ENCODE data around the gene LYRM2. TPM values are rescaled to one million over a fixed set of nuclear protein-coding genes. Genes with fewer than 3 reads are reported as not detected.

The LYRM2 gene
- total RNA-seq, 6 experiments from 2014 or later: 39.9 to 48.4 (median 44.9) TPM

DNA sequence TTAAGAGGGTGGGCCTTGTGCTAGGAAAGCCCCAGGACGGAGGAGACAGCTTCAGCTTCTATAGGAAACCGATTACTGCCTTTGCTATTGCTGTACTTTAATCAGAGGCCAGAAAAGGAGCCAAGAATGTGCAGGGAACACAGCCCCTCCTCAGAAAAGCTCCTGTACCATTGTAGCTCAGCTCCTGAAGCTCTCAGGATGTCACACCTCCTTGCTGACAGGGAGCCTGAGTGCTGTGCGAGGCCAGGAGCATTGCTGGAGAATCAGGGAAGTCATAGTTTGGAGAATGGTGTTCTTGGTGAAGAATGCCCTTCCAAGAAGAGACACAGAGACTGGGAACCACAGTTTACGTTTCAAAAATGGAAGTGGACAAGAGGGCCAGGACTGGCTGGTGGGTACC is 46.8 kb downstream of the LYRM2 start:
- TF ChIP-seq, protein P1, sequence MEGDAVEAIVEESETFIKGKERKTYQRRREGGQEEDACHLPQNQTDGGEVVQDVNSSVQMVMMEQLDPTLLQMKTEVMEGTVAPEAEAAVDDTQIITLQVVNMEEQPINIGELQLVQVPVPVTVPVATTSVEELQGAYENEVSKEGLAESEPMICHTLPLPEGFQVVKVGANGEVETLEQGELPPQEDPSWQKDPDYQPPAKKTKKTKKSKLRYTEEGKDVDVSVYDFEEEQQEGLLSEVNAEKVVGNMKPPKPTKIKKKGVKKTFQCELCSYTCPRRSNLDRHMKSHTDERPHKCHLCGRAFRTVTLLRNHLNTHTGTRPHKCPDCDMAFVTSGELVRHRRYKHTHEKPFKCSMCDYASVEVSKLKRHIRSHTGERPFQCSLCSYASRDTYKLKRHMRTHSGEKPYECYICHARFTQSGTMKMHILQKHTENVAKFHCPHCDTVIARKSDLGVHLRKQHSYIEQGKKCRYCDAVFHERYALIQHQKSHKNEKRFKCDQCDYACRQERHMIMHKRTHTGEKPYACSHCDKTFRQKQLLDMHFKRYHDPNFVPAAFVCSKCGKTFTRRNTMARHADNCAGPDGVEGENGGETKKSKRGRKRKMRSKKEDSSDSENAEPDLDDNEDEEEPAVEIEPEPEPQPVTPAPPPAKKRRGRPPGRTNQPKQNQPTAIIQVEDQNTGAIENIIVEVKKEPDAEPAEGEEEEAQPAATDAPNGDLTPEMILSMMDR (IDR thresholded peaks at IDR 0.05): no peak
- no peak for DNase-seq
- H3K9me3 Mint-ChIP-seq: no peaks in the 10 kb centered on the region
- H3K36me3 Mint-ChIP-seq (ENCODE audit: low read depth): no peaks in the 10 kb centered on the region
- no peak overlapping the region for H3K4me3 Mint-ChIP-seq
- H3K27me3 Mint-ChIP-seq (ENCODE audit: insufficient read depth): peaks cover 17% of the 10 kb centered on the region
- no peak overlapping the region for H3K27ac Mint-ChIP-seq
- no peaks in the 10 kb centered on the region for H3K4me1 Mint-ChIP-seq (ENCODE audit: low read depth)

GRCh38 chr6:89590133-89590532 is 48.4 kb downstream of the LYRM2 start:
- DNase-seq: no peak
- no peak overlapping the region for H3K27ac Mint-ChIP-seq
- H3K4me1 Mint-ChIP-seq (ENCODE audit: low read depth): no peaks in the 10 kb centered on the region
- H3K36me3 Mint-ChIP-seq (ENCODE audit: low read depth): no peaks in the 10 kb centered on the region
- H3K9me3 Mint-ChIP-seq: no peaks in the 10 kb centered on the region
- H3K27me3 Mint-ChIP-seq (ENCODE audit: insufficient read depth): peaks cover 18% of the 10 kb centered on the region
- no peak overlapping the region for H3K4me3 Mint-ChIP-seq
- TF ChIP-seq, protein P1 (IDR thresholded peaks at IDR 0.05): no peak

GRCh38 chr6:89589297-89590025 is 49.1 kb downstream of the LYRM2 start:
- no peak overlapping the region for H3K27ac Mint-ChIP-seq
- peaks cover 19% of the 10 kb centered on the region; the same call in 1 of the 2 replicates for H3K27me3 Mint-ChIP-seq (ENCODE audit: insufficient read depth)
- no peak overlapping the region for H3K4me3 Mint-ChIP-seq
- H3K4me1 Mint-ChIP-seq (ENCODE audit: low read depth): no peaks in the 10 kb centered on the region
- no peaks in the 10 kb centered on the region for H3K36me3 Mint-ChIP-seq (ENCODE audit: low read depth)
- TF ChIP-seq, protein P1 (IDR thresholded peaks at IDR 0.05): no peak
- no peak for DNase-seq
- no peaks in the 10 kb centered on the region for H3K9me3 Mint-ChIP-seq

DNA sequence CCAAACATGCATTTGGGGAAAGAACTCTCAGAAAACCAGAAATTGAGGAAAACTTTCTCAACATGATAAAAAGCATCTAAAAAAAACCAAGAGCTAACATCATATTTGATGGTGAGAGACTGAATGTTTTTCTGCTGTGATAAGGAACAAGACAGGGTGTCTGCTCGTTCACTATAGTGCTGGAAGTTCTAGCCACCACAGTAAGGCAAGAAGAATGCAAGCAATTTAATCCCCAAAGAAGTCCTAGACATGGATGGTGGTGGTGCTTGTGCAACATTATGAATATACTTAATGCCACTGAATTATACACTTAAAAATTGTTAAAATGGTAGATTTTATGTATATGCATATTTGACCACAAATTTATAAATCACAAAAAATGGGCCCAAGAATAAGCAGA is 53.4 kb downstream of the LYRM2 start:
- DNase-seq: no peak
- H3K27me3 Mint-ChIP-seq (ENCODE audit: insufficient read depth): peaks cover 20% of the 10 kb centered on the region
- no peaks in the 10 kb centered on the region for H3K36me3 Mint-ChIP-seq (ENCODE audit: low read depth)
- TF ChIP-seq, protein P1 (IDR thresholded peaks at IDR 0.05): no peak
- no peak overlapping the region for H3K27ac Mint-ChIP-seq
- H3K9me3 Mint-ChIP-seq: no peaks in the 10 kb centered on the region
- no peak overlapping the region for H3K4me3 Mint-ChIP-seq
- H3K4me1 Mint-ChIP-seq (ENCODE audit: low read depth): no peaks in the 10 kb centered on the region

GRCh38 chr6:89584539-89584938 is 54.0 kb downstream of the LYRM2 start:
- no peak for DNase-seq
- Mint-ChIP-seq H3K27ac (no peak overlapping the region), H3K4me3 (no peak overlapping the region), H3K27me3 (ENCODE audit: insufficient read depth) (peaks cover 20% of the 10 kb centered on the region), H3K9me3 (no peaks in the 10 kb centered on the region), H3K4me1 (ENCODE audit: low read depth) (no peaks in the 10 kb centered on the region), H3K36me3 (ENCODE audit: low read depth) (no peaks in the 10 kb centered on the region)
- TF ChIP-seq, protein P1 (IDR thresholded peaks at IDR 0.05): no peak
